GM21576 (cell line): ENCODE results near the gene ARHGEF11.

Source experiments
- ATAC-seq: cut with Tn5 transposase; IDR thresholded peaks from one replicate; pipeline ENCODE4 v1.9.1; 2021; ENCODE audit warnings: mild to moderate bottlenecking, moderate library complexity; ENCODE audit not compliant: unreplicated experiment

The ARHGEF11 gene

DNA sequence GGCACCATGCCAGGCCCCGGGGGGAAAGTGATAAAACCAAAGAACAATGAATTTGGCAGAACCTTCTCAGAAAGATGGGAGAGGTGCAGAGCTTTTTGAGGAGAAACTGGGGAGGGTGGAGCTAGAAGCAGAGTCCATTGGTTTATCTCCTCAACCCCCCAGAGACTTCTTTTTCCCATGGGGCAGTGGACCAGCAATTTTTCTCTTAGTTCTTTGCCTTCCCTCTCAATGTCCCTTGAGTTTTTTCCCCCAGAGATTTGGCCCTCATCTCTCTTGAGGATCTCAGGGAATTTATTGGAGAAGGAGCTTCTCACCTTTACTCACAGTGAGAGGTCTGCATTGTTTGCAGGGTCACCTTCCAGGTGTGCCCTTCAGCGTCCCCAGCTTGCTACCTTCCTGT lies 5.3 kb upstream of the ARHGEF11 start:
- ATAC-seq, result no peak

DNA sequence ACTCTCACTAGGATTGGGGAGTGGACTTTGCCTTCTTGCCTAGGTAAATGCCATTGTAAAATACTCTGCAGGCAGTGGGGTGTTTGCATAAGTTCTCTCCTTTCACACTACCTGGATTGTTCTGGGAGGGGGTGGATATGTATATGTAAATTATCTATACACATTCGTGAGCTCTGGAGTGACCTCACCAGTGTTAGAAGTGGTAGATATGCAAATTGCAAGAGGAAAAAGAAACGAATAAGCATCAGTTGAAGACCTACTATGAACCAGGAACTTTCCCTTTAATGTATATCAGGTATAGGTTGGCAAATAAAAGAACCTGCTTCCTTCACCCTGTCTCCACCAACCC lies 1.5 kb upstream of the ARHGEF11 start:
- no peak for ATAC-seq

DNA sequence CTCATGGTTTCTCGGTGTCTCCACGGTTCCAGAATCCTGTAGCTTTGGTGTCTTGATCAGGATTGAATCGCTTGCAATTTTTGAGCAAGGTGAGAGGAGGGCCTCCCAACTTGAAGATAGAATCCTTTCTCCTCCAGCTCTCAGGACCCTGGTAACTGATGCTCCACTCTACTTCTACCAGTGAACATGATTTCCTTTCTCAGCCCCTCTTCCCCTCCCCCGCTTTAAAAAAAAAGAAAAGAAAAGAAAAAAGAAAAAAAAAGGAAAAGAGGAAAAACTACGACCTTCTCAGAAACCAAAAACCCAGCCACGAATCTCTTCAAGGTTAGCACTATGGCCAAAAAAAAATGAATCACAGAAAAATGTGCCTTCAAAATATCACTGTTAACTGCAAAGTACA lies 1.2 kb downstream of the ARHGEF11 start:
- ATAC-seq, result no peak

DNA sequence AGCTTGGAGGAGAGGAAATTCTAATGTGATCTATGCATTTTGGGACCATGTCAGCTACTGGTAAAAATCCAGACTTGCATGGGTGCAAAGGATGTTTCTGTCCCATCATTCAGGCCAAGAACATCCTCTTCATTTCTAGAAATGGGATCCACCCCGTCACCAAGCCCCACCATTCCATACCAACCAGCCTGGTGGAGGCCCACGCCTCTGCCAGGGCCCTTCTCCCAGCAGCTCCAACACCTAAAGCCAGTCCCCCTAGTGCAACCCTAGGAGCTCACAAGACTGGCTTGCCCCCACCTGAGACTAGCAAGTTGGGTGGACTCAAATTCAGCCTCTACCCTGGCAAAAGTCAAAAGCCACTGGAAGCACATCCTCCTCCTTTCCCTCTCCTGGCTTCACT lies 1.9 kb downstream of the ARHGEF11 start:
- no peak for ATAC-seq

DNA sequence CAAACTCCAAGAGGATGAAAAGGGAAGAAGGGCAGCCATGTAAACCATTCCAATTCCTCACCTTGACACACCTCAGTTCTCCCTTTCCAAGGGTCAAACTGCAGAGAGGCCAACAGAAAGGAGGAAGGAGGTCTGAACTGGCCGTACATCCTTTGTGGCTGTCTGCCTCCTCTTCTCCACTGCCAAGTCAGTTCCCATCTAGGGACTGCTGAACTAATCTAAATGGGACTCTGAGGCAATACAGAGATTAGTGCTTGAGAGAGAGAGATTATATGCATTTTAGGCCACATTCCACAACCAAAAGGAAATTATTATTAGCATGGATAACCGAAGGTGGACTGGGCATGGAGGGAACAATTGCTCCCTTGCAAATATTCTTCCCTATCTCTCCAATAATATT lies 2.7 kb downstream of the ARHGEF11 start:
- ATAC-seq, result no peak

DNA sequence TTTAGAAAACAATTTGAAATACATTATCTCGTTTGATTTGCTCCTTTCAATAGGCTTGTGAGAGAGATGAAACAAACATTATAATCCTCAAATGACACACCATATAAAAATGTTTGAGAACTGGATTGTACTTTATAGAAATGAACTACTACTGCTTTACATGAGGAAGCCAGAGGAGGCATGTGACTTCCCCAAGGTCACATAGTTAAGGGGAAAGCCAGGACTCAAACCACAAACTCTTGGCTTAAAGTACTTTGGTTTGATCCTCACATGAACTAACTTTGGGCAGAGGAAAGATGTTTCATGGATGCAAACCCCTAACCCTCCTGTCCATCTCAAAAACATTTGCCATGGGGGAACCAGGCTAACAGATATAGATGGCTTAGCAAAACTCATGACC lies 4.7 kb downstream of the ARHGEF11 start:
- ATAC-seq, result no peak

DNA sequence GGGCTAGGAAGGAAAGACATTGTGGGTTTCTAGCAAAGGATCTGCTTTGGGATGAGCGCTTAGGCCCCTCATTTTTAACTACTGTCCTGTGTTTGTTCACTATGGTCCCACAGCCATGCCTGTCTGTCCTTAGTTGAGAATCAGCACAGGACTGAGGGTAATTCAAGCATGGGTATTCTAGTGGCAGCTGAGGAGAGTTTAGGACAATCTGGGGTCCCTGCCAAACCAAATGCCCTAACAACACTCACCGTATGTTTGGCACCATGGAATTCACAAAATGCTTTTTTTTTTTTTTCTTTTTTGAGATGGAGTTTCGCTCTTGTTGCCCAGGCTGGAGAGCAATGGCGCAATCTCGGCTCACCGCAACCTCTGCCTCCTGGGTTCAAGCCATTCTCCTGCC lies 10.4 kb downstream of the ARHGEF11 start:
- no peak for ATAC-seq

DNA sequence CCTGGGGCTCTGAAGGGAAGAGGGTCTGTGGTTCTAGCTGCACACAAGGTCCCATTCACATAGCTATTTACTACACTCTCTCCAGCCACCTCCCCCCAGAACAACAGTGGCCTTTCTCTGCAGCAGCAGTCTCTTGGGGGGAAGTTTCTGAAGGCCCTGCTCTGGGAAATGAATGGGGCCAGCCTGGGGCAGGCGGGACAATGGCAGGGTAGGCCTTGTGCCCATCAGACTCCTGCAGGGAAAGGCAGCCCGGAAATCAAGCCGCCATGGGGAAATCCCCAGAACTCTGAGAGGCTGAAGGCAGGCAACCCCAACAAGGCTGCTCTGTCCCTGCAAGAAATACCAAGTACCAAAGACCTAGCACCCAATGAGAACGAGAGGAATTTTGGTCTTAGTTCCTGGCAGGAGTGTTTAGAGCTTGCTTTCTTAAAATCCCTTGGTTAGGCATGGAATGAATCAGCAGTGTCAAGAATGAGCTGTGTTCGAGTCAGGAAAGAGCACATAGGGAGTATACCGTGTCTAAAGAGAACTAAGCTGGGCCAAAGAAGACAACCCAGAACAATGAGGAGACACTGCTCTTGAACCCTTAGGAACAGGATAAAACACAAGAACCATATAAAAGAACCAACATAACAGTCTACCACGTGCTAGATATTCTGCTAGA lies 11.3 kb downstream of the ARHGEF11 start:
- ATAC-seq, result no peak

DNA sequence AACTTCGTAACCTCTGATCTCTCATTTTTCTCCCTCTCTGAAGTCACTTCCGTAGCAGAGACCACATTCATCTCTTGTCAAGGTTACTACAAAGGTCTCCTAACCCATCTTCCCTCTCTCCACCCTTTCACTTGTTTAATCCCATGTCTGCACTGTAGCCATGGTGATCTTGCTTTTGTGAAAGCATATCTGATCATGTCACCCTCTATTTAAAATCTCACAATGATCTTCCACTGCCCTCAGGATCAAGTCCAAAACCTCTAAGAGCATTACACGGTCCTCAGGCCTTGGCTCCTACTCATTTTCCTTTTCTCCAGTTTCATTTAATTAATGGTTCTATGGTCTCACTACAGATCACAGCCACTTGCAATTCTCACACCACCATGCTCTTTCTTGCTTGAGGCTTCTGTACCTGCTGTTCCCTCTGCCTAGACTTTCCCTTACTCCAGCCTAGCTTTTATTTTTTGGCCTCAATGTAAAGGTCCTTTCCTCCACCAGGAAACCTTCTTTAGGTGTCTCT lies 12.1 kb downstream of the ARHGEF11 start:
- ATAC-seq, result no peak

DNA sequence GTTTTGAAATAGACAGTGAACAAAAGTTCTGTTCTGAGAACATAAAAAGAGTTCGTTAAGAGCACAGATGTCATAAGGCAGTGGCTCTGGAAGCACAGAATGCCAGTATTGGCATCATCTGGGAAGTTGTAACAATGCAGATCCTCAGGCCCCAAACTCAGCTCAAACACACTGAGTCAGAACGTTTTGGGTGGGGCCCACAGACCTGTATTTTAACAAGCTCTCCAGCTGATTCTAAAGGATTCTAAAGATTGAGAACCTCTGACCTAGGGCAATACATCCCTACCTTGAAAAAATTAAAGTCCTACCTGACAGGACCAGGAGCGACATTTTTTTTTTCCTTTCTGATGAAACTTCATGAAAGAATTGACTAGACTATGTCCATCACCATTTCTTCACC lies 13.2 kb downstream of the ARHGEF11 start:
- ATAC-seq, result no peak

DNA sequence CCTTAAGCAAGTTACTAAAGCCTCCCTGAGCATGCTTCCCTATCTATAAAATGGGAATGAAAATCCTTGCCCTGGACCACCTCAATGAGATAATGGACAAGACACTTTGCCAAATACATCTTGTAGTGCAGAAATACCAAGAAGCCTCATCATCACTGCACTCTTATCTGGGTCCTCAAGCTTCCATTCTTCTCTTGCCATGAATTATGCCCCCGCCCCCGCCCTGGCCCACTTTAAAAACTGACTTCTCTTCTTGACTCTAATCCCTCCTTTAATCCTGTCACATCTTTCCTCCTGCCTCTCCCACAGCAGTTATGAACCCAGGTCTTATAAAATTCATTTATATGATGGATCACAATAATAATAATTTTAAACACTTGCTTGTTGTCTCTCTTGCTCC lies 14.8 kb downstream of the ARHGEF11 start:
- ATAC-seq, result no peak

DNA sequence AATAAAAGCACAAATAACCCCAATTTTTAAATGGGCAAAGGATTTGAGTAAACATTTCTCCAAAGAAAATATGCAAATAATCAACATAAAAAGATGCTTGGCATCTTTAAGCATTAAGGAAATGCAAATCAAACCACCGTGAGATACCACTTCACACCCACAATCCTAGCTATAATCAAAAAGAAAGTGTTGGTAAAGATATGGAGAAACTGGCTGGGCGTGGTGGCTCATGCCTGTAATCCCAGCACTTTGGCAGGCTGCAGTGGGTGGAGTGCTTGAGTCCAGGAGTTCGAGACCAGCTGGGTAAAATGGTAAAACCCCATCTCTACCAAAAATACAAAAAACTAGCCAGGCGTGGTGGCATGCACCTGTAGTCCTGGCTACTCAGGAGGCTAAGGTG lies 16.9 kb downstream of the ARHGEF11 start:
- ATAC-seq, result no peak

DNA sequence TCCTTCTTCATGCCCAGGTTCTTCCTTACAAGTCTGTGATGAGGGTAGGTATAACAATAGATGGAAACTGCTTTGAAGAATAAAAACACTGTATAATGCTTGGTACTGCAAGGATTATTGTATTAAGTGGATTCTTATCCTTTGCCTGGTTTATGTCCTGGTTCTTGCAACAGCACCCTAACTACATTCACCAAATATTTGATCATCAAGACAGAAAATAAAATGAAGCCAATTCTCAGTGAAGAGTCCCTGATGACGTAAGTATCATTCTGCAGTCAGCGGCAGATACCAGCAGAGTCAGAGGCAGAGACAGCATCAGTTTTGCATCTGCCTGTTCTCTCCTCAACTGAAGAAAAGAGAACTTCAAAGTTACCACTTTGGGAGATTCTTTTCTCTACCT lies 19.7 kb downstream of the ARHGEF11 start:
- ATAC-seq, result no peak

DNA sequence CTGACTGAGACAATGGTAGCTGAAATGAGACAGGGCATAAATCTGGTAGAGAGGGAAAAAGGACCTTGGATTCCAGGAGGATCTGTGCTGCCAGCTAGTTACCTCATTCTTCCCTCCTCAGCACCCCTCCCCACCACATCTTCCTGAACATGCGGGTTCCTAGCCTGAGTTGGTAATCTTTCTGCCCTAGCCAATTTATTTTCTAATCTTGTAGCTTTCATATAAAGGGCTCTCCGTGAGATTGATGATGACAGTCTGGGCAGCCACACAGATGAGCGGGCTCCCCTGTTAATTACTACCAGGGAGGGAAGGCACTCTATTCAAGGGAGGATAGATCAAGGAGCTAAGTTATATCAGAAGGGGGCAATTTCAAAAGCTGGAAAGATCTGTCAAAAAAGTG lies 20.2 kb downstream of the ARHGEF11 start:
- no peak for ATAC-seq

DNA sequence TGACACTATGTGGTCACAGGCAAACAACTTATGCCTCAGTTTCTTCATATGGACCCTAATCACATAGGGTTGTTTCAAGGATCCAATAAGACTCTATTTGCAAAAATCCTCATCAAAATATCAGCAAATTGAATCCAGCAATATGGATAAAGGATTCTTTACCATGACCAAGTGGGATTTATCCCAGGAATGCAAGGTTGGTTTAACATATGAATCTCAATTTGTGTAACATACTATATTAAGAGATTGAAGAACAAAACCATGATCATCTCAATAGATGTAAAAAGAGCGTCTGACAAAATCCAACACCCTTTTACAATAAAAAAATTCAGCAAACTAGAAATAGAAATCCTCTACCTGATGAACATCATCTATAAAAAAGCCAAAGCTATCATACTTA lies 23.9 kb downstream of the ARHGEF11 start:
- ATAC-seq, result no peak

DNA sequence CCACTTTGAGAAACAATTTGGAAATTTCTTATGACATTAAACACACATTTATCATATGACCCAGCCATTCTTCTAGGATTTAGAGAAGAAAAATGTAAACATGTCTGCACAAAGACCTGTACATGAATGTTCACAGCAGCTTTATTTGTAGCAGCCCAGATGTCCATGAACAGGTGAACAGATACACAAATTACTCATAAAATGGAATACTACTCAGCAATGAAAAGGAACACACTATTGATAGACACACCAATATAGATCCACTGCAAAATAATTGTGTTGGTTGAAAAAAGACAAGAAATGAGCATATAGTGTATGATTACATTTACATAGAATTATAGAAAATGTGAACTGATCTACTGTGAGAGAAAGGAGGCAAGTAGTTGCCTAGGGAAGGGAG lies 26.1 kb downstream of the ARHGEF11 start:
- no peak for ATAC-seq

DNA sequence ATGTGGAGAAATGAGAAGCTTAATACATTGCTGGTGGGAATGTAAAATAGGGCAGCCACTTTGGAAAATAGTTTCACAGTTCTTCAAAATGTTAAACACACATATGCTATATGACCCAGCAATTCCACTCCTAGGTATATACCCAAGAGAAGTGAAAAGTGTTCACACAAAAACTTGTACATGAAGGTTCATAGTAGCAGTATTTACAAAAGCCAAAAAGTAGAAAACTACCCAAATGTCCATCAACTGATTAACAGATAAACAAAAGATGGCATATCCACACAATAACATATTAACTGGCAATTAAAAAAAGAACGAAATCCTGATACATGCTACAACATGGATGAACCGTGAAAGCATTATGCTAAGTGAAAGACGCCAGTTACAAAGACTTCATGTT lies 33.7 kb downstream of the ARHGEF11 start:
- no peak for ATAC-seq

DNA sequence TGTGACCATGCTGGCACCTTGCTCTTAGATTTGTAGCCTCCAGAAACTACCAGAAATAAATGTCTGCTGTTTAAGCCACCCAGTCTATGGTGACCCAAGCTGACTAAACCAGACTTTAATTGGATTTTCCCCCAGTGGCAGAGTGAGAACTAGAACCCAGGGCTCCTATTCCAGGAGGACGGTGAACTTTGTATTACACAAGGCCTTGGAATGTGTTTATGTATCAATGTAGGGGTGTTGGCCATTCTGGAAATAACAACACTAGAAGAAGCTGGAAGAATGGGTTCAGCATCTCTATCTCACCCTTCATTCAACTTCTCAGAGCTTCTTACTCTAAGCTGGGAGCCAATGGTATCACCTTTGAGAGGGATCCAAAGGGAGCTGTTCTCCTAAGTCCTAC lies 37.0 kb downstream of the ARHGEF11 start:
- no peak for ATAC-seq

DNA sequence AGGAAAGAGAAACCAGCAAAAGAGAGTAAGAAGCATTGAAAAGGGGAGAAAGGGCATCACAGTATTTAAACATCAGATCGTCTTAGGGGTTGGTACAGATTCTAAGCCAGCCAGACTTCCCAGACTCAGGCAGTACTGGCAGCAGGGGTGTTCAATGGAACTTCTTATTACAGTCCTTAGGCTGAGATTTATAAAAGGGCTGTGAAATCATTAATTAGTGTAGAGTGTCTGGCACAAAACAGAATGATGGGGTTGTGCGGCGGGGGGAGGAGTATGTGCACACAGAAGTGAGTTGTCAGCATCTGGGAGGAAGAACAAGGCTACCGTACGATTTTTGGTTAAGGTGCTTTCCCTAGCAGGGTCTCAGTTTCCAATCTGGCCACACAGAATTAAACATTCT lies 38.2 kb downstream of the ARHGEF11 start:
- no peak for ATAC-seq

DNA sequence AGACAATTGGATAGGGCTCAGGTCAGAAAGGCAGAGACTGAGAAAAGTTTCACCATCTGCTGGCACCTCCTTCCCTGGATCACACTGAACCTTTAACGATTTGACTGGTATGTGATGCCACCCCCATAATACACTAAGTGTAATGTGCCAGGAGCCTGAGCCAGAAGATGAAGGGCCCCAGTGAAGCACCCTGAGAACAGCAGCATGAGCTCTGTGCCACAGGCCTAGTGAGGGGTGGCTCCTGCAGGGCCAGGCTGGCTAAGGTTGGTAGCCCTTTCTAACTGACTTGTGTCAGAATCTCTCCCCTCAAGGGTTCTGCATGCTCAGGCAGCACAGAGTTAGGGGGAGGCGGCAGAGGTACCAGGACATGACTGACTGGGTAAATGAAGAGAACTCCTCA lies 38.9 kb downstream of the ARHGEF11 start:
- ATAC-seq, result no peak

DNA sequence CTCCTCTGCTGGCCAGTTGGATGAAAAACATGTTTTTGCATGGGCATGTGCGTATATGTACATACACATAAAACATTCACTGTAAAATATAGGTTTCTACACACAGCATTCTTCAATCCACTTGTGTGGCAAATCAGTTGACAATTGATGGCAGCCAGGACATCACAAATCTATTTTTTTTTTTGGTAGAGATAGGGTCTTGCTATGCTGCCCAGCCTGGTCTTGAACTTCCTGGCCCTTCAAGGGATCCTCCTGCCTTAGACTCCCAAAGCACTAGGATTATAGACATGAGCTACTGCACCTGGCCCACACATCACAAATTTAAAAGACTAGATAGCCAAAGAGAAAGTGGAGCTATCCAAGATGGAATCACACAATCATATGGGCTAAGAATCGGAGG lies 39.6 kb downstream of the ARHGEF11 start:
- ATAC-seq, result no peak

DNA sequence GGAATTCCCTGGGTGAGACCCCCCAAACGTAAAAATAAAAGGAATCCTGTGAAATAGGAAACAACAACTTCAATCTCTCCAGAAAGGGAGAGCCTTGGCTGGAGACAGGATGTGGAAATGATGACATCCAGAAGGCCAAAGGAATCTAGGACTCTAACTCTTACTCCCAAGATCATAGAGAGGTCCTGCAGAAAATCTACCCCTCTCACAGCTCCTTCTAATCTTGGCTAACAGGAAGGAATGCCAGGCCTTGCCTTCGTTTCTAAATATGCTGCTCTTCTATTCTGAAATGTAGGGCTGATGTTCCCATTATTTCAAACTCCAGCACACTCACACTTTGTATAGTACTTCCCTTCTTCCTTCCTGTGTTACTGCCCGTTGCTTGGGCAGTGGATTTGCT lies 40.7 kb downstream of the ARHGEF11 start:
- no peak for ATAC-seq

DNA sequence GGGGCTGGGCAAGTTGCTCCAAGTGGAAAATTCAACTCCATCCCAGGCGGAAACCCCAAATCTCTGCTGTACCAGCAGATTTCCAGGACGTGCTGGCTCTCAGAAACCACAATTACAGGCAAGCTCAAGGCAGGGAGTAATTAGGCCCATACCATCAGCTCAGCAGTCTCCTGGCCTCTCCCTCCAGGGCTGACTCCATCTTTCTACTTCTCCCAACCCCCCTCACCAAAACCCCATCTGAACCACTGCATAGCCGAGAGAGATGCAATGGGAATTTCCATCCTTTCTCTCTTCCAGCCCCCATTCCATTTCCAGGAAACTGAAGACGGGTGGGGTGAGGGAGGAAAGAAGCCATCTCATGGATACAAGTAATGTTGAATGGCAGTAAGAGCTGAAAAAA lies 41.2 kb downstream of the ARHGEF11 start:
- ATAC-seq, result no peak
